OCI-LY7 (cell line): ENCODE data around the gene MRO. TPM values are rescaled to one million over a fixed set of nuclear protein-coding genes. Genes with fewer than 3 reads are reported as not detected.
"Not testable (repeated sequence)": the region's sequence is repeated elsewhere in the genome, so short reads cannot be mapped to it uniquely, and the experiment has no call there.

ENCODE experiments used
- BruUV-seq: library from RNA; stranded (reverse); fragments of 400-500 nt; replicated peaks from 2 replicates; lab custom pipeline; 2021; lab: Mats Ljungman, UMichigan
- CTCF ChIA-PET: fragments of 300-600 bp; sonication (Branson Sonifier 250); formaldehyde crosslinking; loops from one replicate; lab custom pipeline; 2022; ENCODE audit warnings: antibody characterized with exemption; ENCODE audit not compliant: unreplicated experiment; lab: Charles Lee
- POLR2A ChIA-PET: fragments of 300-600 bp; sonication (Branson Sonifier 250); formaldehyde crosslinking; loops from one replicate; lab custom pipeline; 2022; ENCODE audit warnings: antibody characterized with exemption; lab: Charles Lee
- DNase-seq: peaks from one replicate; pipeline ENCODE4 v3.0.0-alpha.2; 2015; ENCODE audit warnings: low spot score
- H2AFZ ChIP-seq: fragments of 200-600 bp; sonication (generic), shearing (Covaris generic); 2 replicates; pipeline ENCODE4 v1.6.1; 2014; ENCODE audit warnings: mild to moderate bottlenecking, antibody characterized with exemption, low read length, moderate library complexity
- H3K27ac ChIP-seq: fragments of 200-600 bp; sonication (generic); 2 replicates; pipeline ENCODE4 v1.5.1; 2014; ENCODE audit warnings: mixed run types, low read depth, mild to moderate bottlenecking, moderate library complexity, low read length, inconsistent platforms; ENCODE audit not compliant: poor library complexity, severe bottlenecking
- H3K36me3 ChIP-seq: fragments of 200-600 bp; sonication (generic); 2 replicates; pipeline ENCODE4 v1.6.1; 2014; ENCODE audit warnings: mild to moderate bottlenecking, antibody characterized with exemption, low read length, moderate library complexity, mixed read lengths; ENCODE audit not compliant: insufficient read depth
- H3K4me1 ChIP-seq: fragments of 200-600 bp; sonication (generic); 2 replicates; pipeline ENCODE4 v1.5.1; 2014; ENCODE audit warnings: mild to moderate bottlenecking, low read length; ENCODE audit not compliant: insufficient read depth, poor library complexity, severe bottlenecking
- H3K4me2 ChIP-seq: fragments of 200-600 bp; sonication (generic); 2 replicates; pipeline ENCODE4 v1.6.1; 2014; ENCODE audit warnings: mild to moderate bottlenecking, low read length
- H3K4me3 ChIP-seq: fragments of 200-600 bp; sonication (generic); 2 replicates; pipeline ENCODE4 v1.5.1; 2014; ENCODE audit warnings: mild to moderate bottlenecking, low read depth, low read length; ENCODE audit not compliant: poor library complexity, severe bottlenecking
- H3K79me2 ChIP-seq: fragments of 200-600 bp; sonication (generic); 2 replicates; pipeline ENCODE4 v1.6.1; 2016; ENCODE audit warnings: low read depth, mild to moderate bottlenecking, low read length, moderate library complexity, mixed read lengths; ENCODE audit not compliant: insufficient read depth
- H3K9me2 ChIP-seq: fragments of 200-600 bp; sonication (generic); 2 replicates; pipeline ENCODE4 v1.6.1; 2016; ENCODE audit warnings: mild to moderate bottlenecking, low read length, mixed read lengths; ENCODE audit not compliant: insufficient read depth
- H3K9me3 ChIP-seq: fragments of 200-600 bp; sonication (generic); 2 replicates; pipeline ENCODE4 v1.6.1; 2014; ENCODE audit warnings: mild to moderate bottlenecking, mixed run types, low read length, mixed read lengths
- H4K20me1 ChIP-seq: fragments of 200-600 bp; sonication (generic); 2 replicates; pipeline ENCODE4 v1.6.1; 2014; ENCODE audit warnings: mild to moderate bottlenecking, antibody characterized with exemption, low read length, moderate library complexity, mixed read lengths; ENCODE audit not compliant: insufficient read depth
- CTCF ChIP-seq: fragments of 200-600 bp; sonication (generic); conservative IDR thresholded peaks from 2 replicates; pipeline ENCODE4 v1.5.1; 2014; ENCODE audit warnings: mild to moderate bottlenecking, antibody characterized with exemption, low read length, moderate library complexity, mixed read lengths
- EZH2phosphoT487 ChIP-seq: fragments of 200-600 bp; sonication (generic); IDR thresholded peaks from 2 replicates; pipeline ENCODE4 v1.6.1; 2018; ENCODE audit warnings: low read depth, borderline replicate concordance, mild to moderate bottlenecking, mixed run types, antibody characterized with exemption, low read length, moderate library complexity, mixed read lengths
- intact Hi-C: fragments of 100-400 bp; cut with micrococcal nuclease; formaldehyde crosslinking; loops from one replicate; pipeline ENCODE4 v1.10.0; 2022; ENCODE audit not compliant: unreplicated experiment
- total RNA-seq, 2 experiments: library from RNA; depleted of rRNA in 1 of 2; stranded (reverse); fragments of >200 nt in 1 of 2; shearing (Covaris generic) in 1 of 2; gene quantifications; 2 replicates each; pipeline ENCODE4 v1.2.3, GENCODE V29; 2014 to 2022

The MRO gene
- total RNA-seq, 2 experiments from 2014 or later, result 0.22 to 0.46 TPM

- ChIA-PET POLR2A (no interaction called here), CTCF (no interaction called here)
- no peaks in the 10 kb centered on the region for H3K79me2 ChIP-seq
- no peaks in the 10 kb centered on the region for H4K20me1 ChIP-seq
- no TSS peak for BruUV-seq
- no peaks in the 10 kb centered on the region for H3K4me1 ChIP-seq
- TF ChIP-seq EZH2phosphoT487, result no peak
- no peak for TF ChIP-seq CTCF
- H3K27ac ChIP-seq, result no peak overlapping the region
- DNase-seq, result no peak
- H3K4me2 ChIP-seq, result no peak overlapping the region
- no peaks in the 10 kb centered on the region for H3K9me3 ChIP-seq
- intact Hi-C loops, result no loop called here
- H3K4me3 ChIP-seq, result no peak overlapping the region
- H2AFZ ChIP-seq, result no peak overlapping the region
- no peaks in the 10 kb centered on the region for H3K36me3 ChIP-seq
- no peaks in the 10 kb centered on the region for H3K9me2 ChIP-seq
Observed at GRCh38 chr18:50783553-50783952, 36.3 kb downstream of the MRO start.

GRCh38 chr18:50779021-50779420 lies 40.8 kb downstream of the MRO start:
- H3K36me3 ChIP-seq, H3K9me3 ChIP-seq, DNase-seq, H3K4me2 ChIP-seq, BruUV-seq, H3K27ac ChIP-seq, H4K20me1 ChIP-seq, H3K9me2 ChIP-seq, H3K4me1 ChIP-seq, intact Hi-C loops, CTCF ChIA-PET, H2AFZ ChIP-seq, H3K79me2 ChIP-seq, H3K4me3 ChIP-seq: not testable (repeated sequence)
- POLR2A ChIA-PET, result interaction anchor here (1.5 kb wide), 1 partner anchor 17 kb away, joined by 4 read pairs; no protein-coding TSS in a partner anchor

GRCh38 chr18:50776383-50776782 lies 43.4 kb downstream of the MRO start:
- ChIA-PET POLR2A (no interaction called here), CTCF (no interaction called here)
- BruUV-seq, result no TSS peak
- TF ChIP-seq CTCF (no peak), EZH2phosphoT487 (no peak)
- H3K4me1 ChIP-seq, result no peaks in the 10 kb centered on the region
- no peaks in the 10 kb centered on the region for H4K20me1 ChIP-seq
- H3K9me3 ChIP-seq, result no peaks in the 10 kb centered on the region
- no peak overlapping the region for H2AFZ ChIP-seq
- intact Hi-C loops, result no loop called here
- no peak for DNase-seq
- H3K9me2 ChIP-seq, result no peaks in the 10 kb centered on the region
- no peak overlapping the region for H3K4me2 ChIP-seq
- H3K36me3 ChIP-seq, result no peaks in the 10 kb centered on the region
- no peak overlapping the region for H3K4me3 ChIP-seq
- no peak overlapping the region for H3K27ac ChIP-seq
- no peaks in the 10 kb centered on the region for H3K79me2 ChIP-seq
